ENCODE results near the gene SLC16A12.

Gene SLC16A12

GRCh38 chr10:89440226-89441009 lies 95.0 kb downstream of the SLC16A12 start:
- no peaks in the 10 kb centered on the region for H3K9me3 ChIP-seq (ENCODE audit: control insufficient read depth, low read length)
- no peaks in the 10 kb centered on the region for H3K27me3 ChIP-seq (replicated peaks; ENCODE audit: control insufficient read depth, insufficient read depth, low read length, poor library complexity, severe bottlenecking)
- H3K4me3 ChIP-seq (ENCODE audit: insufficient read depth, low read depth, low read length, poor library complexity, severe bottlenecking) = no peak overlapping the region
- no peaks in the 10 kb centered on the region for H3K4me1 ChIP-seq (ENCODE audit: control insufficient read depth, insufficient read depth, low read length, poor library complexity, severe bottlenecking)
- no peaks in the 10 kb centered on the region for H3K36me3 ChIP-seq (ENCODE audit: control insufficient read depth, insufficient read depth, low read length)
- no peak overlapping the region for H3K27ac ChIP-seq (ENCODE audit: insufficient read depth, low read length, poor library complexity, severe bottlenecking)
- no peak for DNase-seq

- H3K27ac ChIP-seq (ENCODE audit: insufficient read depth, low read length, poor library complexity, severe bottlenecking) = no peak overlapping the region
- H3K9me3 ChIP-seq (ENCODE audit: control insufficient read depth, low read length) = no peaks in the 10 kb centered on the region
- H3K27me3 ChIP-seq (replicated peaks; ENCODE audit: control insufficient read depth, insufficient read depth, low read length, poor library complexity, severe bottlenecking) = no peaks in the 10 kb centered on the region
- no peak overlapping the region for H3K4me3 ChIP-seq (ENCODE audit: insufficient read depth, low read depth, low read length, poor library complexity, severe bottlenecking)
- no peaks in the 10 kb centered on the region for H3K4me1 ChIP-seq (ENCODE audit: control insufficient read depth, insufficient read depth, low read length, poor library complexity, severe bottlenecking)
- no peaks in the 10 kb centered on the region for H3K36me3 ChIP-seq (ENCODE audit: control insufficient read depth, insufficient read depth, low read length)
- no peak for DNase-seq
Measured at GRCh38 chr10:89438525-89438924, 96.9 kb downstream of the SLC16A12 start.

GRCh38 chr10:89431977-89432376 lies 103.4 kb downstream of the SLC16A12 start:
- Histone ChIP-seq H3K36me3 (ENCODE audit: control insufficient read depth, insufficient read depth, low read length) (no peaks in the 10 kb centered on the region), H3K4me1 (ENCODE audit: control insufficient read depth, insufficient read depth, low read length, poor library complexity, severe bottlenecking) (no peaks in the 10 kb centered on the region), H3K27me3 (replicated peaks; ENCODE audit: control insufficient read depth, insufficient read depth, low read length, poor library complexity, severe bottlenecking) (no peaks in the 10 kb centered on the region), H3K4me3 (ENCODE audit: insufficient read depth, low read depth, low read length, poor library complexity, severe bottlenecking) (no peak overlapping the region), H3K9me3 (ENCODE audit: control insufficient read depth, low read length) (no peaks in the 10 kb centered on the region), H3K27ac (ENCODE audit: insufficient read depth, low read length, poor library complexity, severe bottlenecking) (no peak overlapping the region)
- DNase-seq = no peak

- no peak overlapping the region for H3K27ac ChIP-seq (ENCODE audit: insufficient read depth, low read length, poor library complexity, severe bottlenecking)
- no peaks in the 10 kb centered on the region for H3K36me3 ChIP-seq (ENCODE audit: control insufficient read depth, insufficient read depth, low read length)
- no peaks in the 10 kb centered on the region for H3K4me1 ChIP-seq (ENCODE audit: control insufficient read depth, insufficient read depth, low read length, poor library complexity, severe bottlenecking)
- H3K9me3 ChIP-seq (ENCODE audit: control insufficient read depth, low read length) = no peaks in the 10 kb centered on the region
- no peak overlapping the region for H3K4me3 ChIP-seq (ENCODE audit: insufficient read depth, low read depth, low read length, poor library complexity, severe bottlenecking)
- H3K27me3 ChIP-seq (replicated peaks; ENCODE audit: control insufficient read depth, insufficient read depth, low read length, poor library complexity, severe bottlenecking) = no peaks in the 10 kb centered on the region
- no peak for DNase-seq
Measured at GRCh38 chr10:89428877-89429276, 106.5 kb downstream of the SLC16A12 start.

GRCh38 chr10:89427629-89428028 lies 107.8 kb downstream of the SLC16A12 start:
- Histone ChIP-seq H3K27me3 (replicated peaks; ENCODE audit: control insufficient read depth, insufficient read depth, low read length, poor library complexity, severe bottlenecking) (no peaks in the 10 kb centered on the region), H3K36me3 (ENCODE audit: control insufficient read depth, insufficient read depth, low read length) (no peaks in the 10 kb centered on the region), H3K27ac (ENCODE audit: insufficient read depth, low read length, poor library complexity, severe bottlenecking) (no peak overlapping the region), H3K4me3 (ENCODE audit: insufficient read depth, low read depth, low read length, poor library complexity, severe bottlenecking) (no peak overlapping the region), H3K4me1 (ENCODE audit: control insufficient read depth, insufficient read depth, low read length, poor library complexity, severe bottlenecking) (no peaks in the 10 kb centered on the region), H3K9me3 (ENCODE audit: control insufficient read depth, low read length) (no peaks in the 10 kb centered on the region)
- no peak for DNase-seq

GRCh38 chr10:89426230-89426868 lies 109.0 kb downstream of the SLC16A12 start:
- Histone ChIP-seq H3K4me3 (ENCODE audit: insufficient read depth, low read depth, low read length, poor library complexity, severe bottlenecking) (no peak overlapping the region), H3K27me3 (replicated peaks; ENCODE audit: control insufficient read depth, insufficient read depth, low read length, poor library complexity, severe bottlenecking) (no peaks in the 10 kb centered on the region), H3K36me3 (ENCODE audit: control insufficient read depth, insufficient read depth, low read length) (no peaks in the 10 kb centered on the region), H3K27ac (ENCODE audit: insufficient read depth, low read length, poor library complexity, severe bottlenecking) (no peak overlapping the region), H3K9me3 (ENCODE audit: control insufficient read depth, low read length) (no peaks in the 10 kb centered on the region), H3K4me1 (ENCODE audit: control insufficient read depth, insufficient read depth, low read length, poor library complexity, severe bottlenecking) (no peaks in the 10 kb centered on the region)
- no peak for DNase-seq

GRCh38 chr10:89425000-89425399 lies 110.4 kb downstream of the SLC16A12 start:
- H3K9me3 ChIP-seq (ENCODE audit: control insufficient read depth, low read length) = no peaks in the 10 kb centered on the region
- no peak overlapping the region for H3K27ac ChIP-seq (ENCODE audit: insufficient read depth, low read length, poor library complexity, severe bottlenecking)
- no peaks in the 10 kb centered on the region for H3K4me1 ChIP-seq (ENCODE audit: control insufficient read depth, insufficient read depth, low read length, poor library complexity, severe bottlenecking)
- H3K4me3 ChIP-seq (ENCODE audit: insufficient read depth, low read depth, low read length, poor library complexity, severe bottlenecking) = no peak overlapping the region
- DNase-seq = no peak
- H3K27me3 ChIP-seq (replicated peaks; ENCODE audit: control insufficient read depth, insufficient read depth, low read length, poor library complexity, severe bottlenecking) = no peaks in the 10 kb centered on the region
- peaks cover 4% of the 10 kb centered on the region for H3K36me3 ChIP-seq (ENCODE audit: control insufficient read depth, insufficient read depth, low read length)

- Histone ChIP-seq H3K9me3 (ENCODE audit: control insufficient read depth, low read length) (no peaks in the 10 kb centered on the region), H3K4me1 (ENCODE audit: control insufficient read depth, insufficient read depth, low read length, poor library complexity, severe bottlenecking) (peaks cover 12% of the 10 kb centered on the region), H3K27ac (ENCODE audit: insufficient read depth, low read length, poor library complexity, severe bottlenecking) (no peak overlapping the region), H3K27me3 (replicated peaks; ENCODE audit: control insufficient read depth, insufficient read depth, low read length, poor library complexity, severe bottlenecking) (no peaks in the 10 kb centered on the region), H3K4me3 (ENCODE audit: insufficient read depth, low read depth, low read length, poor library complexity, severe bottlenecking) (no peak overlapping the region), H3K36me3 (ENCODE audit: control insufficient read depth, insufficient read depth, low read length) (peaks cover 7% of the 10 kb centered on the region)
- DNase-seq = no peak
Measured at GRCh38 chr10:89421018-89421476, 114.3 kb downstream of the SLC16A12 start.

GRCh38 chr10:89419548-89419947 lies 115.8 kb downstream of the SLC16A12 start:
- Histone ChIP-seq H3K27ac (ENCODE audit: insufficient read depth, low read length, poor library complexity, severe bottlenecking) (peak overlapping the region; percentile 10), H3K4me3 (ENCODE audit: insufficient read depth, low read depth, low read length, poor library complexity, severe bottlenecking) (no peak overlapping the region), H3K36me3 (ENCODE audit: control insufficient read depth, insufficient read depth, low read length) (peaks cover 7% of the 10 kb centered on the region), H3K9me3 (ENCODE audit: control insufficient read depth, low read length) (no peaks in the 10 kb centered on the region), H3K27me3 (replicated peaks; ENCODE audit: control insufficient read depth, insufficient read depth, low read length, poor library complexity, severe bottlenecking) (no peaks in the 10 kb centered on the region), H3K4me1 (ENCODE audit: control insufficient read depth, insufficient read depth, low read length, poor library complexity, severe bottlenecking) (peaks cover 14% of the 10 kb centered on the region)
- DNase-seq = no peak

GRCh38 chr10:89416465-89416864 lies 118.9 kb downstream of the SLC16A12 start:
- no peak for DNase-seq
- Histone ChIP-seq H3K36me3 (ENCODE audit: control insufficient read depth, insufficient read depth, low read length) (peaks cover 7% of the 10 kb centered on the region), H3K27me3 (replicated peaks; ENCODE audit: control insufficient read depth, insufficient read depth, low read length, poor library complexity, severe bottlenecking) (no peaks in the 10 kb centered on the region), H3K4me3 (ENCODE audit: insufficient read depth, low read depth, low read length, poor library complexity, severe bottlenecking) (no peak overlapping the region), H3K4me1 (ENCODE audit: control insufficient read depth, insufficient read depth, low read length, poor library complexity, severe bottlenecking) (peaks cover 14% of the 10 kb centered on the region), H3K27ac (ENCODE audit: insufficient read depth, low read length, poor library complexity, severe bottlenecking) (no peak overlapping the region), H3K9me3 (ENCODE audit: control insufficient read depth, low read length) (no peaks in the 10 kb centered on the region)
